Ishikawa (cell line): ENCODE data around the gene MASTL.

ENCODE experiments used
- CEBPB ChIP-seq: IDR thresholded peaks from 2 replicates; pipeline ENCODE4 v1.6.1; 2012
- CREB1 ChIP-seq: IDR thresholded peaks from 2 replicates; pipeline ENCODE4 v1.6.1; 2012; ENCODE audit warnings: low read depth
- EGR1 ChIP-seq: IDR thresholded peaks from 2 replicates; pipeline ENCODE4 v1.6.1; 2012
- EP300 ChIP-seq: IDR thresholded peaks from 2 replicates; pipeline ENCODE4 v1.6.1; 2012; ENCODE audit warnings: borderline replicate concordance
- FOXM1 ChIP-seq: IDR thresholded peaks from 2 replicates; pipeline ENCODE4 v1.6.1; 2012; ENCODE audit warnings: low read depth, borderline replicate concordance
- MAX ChIP-seq: IDR thresholded peaks from 2 replicates; pipeline ENCODE4 v1.6.1; 2012
- NFIC ChIP-seq: IDR thresholded peaks from 2 replicates; pipeline ENCODE4 v1.6.1; 2012
- RAD21 ChIP-seq: IDR thresholded peaks from 2 replicates; pipeline ENCODE4 v1.6.1; 2012; ENCODE audit warnings: low read depth
- REST ChIP-seq: IDR thresholded peaks from 2 replicates; pipeline ENCODE4 v1.6.1; 2012; ENCODE audit warnings: low read depth, mild to moderate bottlenecking
- TAF1 ChIP-seq: IDR thresholded peaks from 2 replicates; pipeline ENCODE4 v1.6.1; 2012; ENCODE audit warnings: low read depth, mild to moderate bottlenecking
- TCF12 ChIP-seq: IDR thresholded peaks from 2 replicates; pipeline ENCODE4 v1.6.1; 2012; ENCODE audit warnings: low read depth
- TEAD4 ChIP-seq: IDR thresholded peaks from 2 replicates; pipeline ENCODE4 v1.6.1; 2012
- YY1 ChIP-seq: IDR thresholded peaks from 2 replicates; pipeline ENCODE4 v1.6.1; 2012; ENCODE audit warnings: low read depth
- ZBTB7A ChIP-seq: IDR thresholded peaks from 2 replicates; pipeline ENCODE4 v1.6.1; 2012; ENCODE audit warnings: low read depth
- TF ChIP-seq, protein P1 (sequence below): IDR thresholded peaks from 2 replicates; pipeline ENCODE4 v1.6.1; 2012

The MASTL gene

GRCh38 chr10:27150261-27150660 lies 4.9 kb upstream of the MASTL start:
- TF ChIP-seq CEBPB (no peak), ZBTB7A (no peak), TEAD4 (no peak), EGR1 (no peak), NFIC (no peak), FOXM1 (no peak), TCF12 (no peak), YY1 (no peak), EP300 (no peak), TAF1 (no peak), MAX (no peak), REST (no peak), CREB1 (no peak), RAD21 (no peak)
- TF ChIP-seq, protein P1, sequence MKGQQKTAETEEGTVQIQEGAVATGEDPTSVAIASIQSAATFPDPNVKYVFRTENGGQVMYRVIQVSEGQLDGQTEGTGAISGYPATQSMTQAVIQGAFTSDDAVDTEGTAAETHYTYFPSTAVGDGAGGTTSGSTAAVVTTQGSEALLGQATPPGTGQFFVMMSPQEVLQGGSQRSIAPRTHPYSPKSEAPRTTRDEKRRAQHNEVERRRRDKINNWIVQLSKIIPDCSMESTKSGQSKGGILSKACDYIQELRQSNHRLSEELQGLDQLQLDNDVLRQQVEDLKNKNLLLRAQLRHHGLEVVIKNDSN, result no peak

GRCh38 chr10:27152687-27153086 lies 2.5 kb upstream of the MASTL start:
- no peak for TF ChIP-seq NFIC
- TF ChIP-seq EGR1, result no peak
- no peak for TF ChIP-seq TCF12
- no peak for TF ChIP-seq YY1
- TF ChIP-seq TAF1, result no peak
- no peak for TF ChIP-seq RAD21
- TF ChIP-seq MAX, result no peak
- TF ChIP-seq TEAD4, result no peak

DNA sequence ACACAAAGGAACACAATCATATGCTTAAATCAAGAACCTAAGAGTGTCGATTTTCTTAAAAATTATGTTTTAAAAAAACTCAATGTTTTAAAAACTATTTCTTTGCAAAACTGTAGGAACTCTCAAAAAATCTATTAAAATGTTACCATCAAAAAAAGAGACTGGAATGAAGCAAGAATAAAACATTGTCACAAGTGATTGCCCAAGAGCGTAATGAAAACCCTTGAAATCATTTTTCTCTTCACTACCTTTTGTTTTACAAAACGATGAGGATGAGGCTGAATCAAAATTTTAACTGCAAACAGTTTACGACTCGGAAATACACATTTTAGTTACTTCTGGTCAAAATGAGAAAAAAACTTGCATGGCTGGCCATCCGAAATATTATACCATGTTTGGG lies 1.8 kb upstream of the MASTL start:
- TF ChIP-seq EP300 (no peak), TEAD4 (no peak), FOXM1 (no peak), TAF1 (no peak), CREB1 (no peak), NFIC (no peak), CEBPB (no peak), REST (no peak), MAX (no peak), YY1 (no peak), EGR1 (no peak)

- no peak for TF ChIP-seq EP300
- no peak for TF ChIP-seq FOXM1
- TF ChIP-seq NFIC, result no peak
- no peak for TF ChIP-seq CREB1
- no peak for TF ChIP-seq YY1
- TF ChIP-seq, protein P1, result no peak
- no peak for TF ChIP-seq RAD21
- TF ChIP-seq CEBPB, result no peak
- TF ChIP-seq TCF12, result no peak
- no peak for TF ChIP-seq MAX
- no peak for TF ChIP-seq EGR1
- no peak for TF ChIP-seq TAF1
- TF ChIP-seq REST, result no peak
- TF ChIP-seq ZBTB7A, result no peak
- TF ChIP-seq TEAD4, result no peak
These were observed 1.3 kb upstream of the MASTL start for GRCh38 chr10:27153845-27154193.

- TF ChIP-seq MAX, result no peak
- TF ChIP-seq FOXM1, result no peak
- TF ChIP-seq, protein P1, result no peak
- TF ChIP-seq RAD21, result no peak
- TF ChIP-seq CREB1, result no peak
- TF ChIP-seq TEAD4, result no peak
- TF ChIP-seq TCF12, result no peak
- TF ChIP-seq EGR1, result no peak
- TF ChIP-seq TAF1, result no peak
These were observed 2.0 kb downstream of the MASTL start for GRCh38 chr10:27157150-27157549.
